Right lobe of liver (tissue), 4 donors: Measurements from ENCODE around the gene PSG11.
"Not testable (repeated sequence)": the region's sequence is repeated elsewhere in the genome, so short reads cannot be mapped to it uniquely, and the experiment has no call there.

Experiments
- POLR2A ChIP-seq: fragments of 450-650 bp; IDR thresholded peaks from one replicate; pipeline ENCODE4 v1.6.1; 2017; ENCODE audit warnings: antibody characterized with exemption, mild to moderate bottlenecking
- TF ChIP-seq, protein P1 (sequence below), 4 donors: fragments of 200-600 bp in 3 of 4; fragments of 450-650 bp in 1 of 4; IDR thresholded peaks; one replicate each; pipeline versions ENCODE4 v1.5.1 to v1.8.0; 2016 to 2022; ENCODE audit warnings: antibody characterized with exemption in 4 of 4, mild to moderate bottlenecking in 2 of 4
- donor health status: DM: no; HTN: no; CAD: no.
- donor health status: DM: no; HTN: no; CAD: no.
- donor health status: DM: no; HTN: yes; CAD: no.

DNA sequence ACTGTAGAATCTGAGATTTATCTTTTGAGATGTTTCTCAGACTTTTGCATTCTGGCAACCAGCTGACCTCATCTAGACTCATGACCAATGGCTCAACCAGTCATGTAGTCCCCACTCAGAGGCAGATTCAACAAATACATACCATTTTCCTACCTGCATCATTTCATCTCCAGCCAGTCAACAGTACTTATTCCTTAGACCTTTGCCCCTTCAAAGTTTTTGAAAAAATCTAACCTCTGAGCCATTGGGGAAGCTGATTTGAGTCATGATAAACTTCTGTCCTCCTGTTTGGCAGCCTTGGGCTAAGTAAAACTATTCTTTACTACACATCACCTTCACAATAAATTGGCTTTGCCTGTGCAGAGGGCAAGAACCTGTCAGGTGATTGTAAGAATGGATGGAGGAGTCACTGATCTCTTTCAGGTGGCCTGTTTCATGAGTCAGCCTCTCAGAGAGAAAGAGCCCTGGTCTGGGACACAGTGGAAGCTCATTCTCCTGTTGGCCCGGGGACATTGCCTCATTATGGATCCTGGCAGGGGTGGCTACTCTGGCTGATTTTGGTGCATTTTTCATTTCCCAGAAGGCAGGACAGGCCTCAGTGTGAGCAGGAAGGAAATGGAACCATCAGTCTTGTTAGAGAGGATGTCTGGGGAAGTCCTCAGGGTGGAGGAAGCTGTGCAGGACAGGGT lies 17.4 kb upstream of the PSG11 start:
- TF ChIP-seq, protein P1, sequence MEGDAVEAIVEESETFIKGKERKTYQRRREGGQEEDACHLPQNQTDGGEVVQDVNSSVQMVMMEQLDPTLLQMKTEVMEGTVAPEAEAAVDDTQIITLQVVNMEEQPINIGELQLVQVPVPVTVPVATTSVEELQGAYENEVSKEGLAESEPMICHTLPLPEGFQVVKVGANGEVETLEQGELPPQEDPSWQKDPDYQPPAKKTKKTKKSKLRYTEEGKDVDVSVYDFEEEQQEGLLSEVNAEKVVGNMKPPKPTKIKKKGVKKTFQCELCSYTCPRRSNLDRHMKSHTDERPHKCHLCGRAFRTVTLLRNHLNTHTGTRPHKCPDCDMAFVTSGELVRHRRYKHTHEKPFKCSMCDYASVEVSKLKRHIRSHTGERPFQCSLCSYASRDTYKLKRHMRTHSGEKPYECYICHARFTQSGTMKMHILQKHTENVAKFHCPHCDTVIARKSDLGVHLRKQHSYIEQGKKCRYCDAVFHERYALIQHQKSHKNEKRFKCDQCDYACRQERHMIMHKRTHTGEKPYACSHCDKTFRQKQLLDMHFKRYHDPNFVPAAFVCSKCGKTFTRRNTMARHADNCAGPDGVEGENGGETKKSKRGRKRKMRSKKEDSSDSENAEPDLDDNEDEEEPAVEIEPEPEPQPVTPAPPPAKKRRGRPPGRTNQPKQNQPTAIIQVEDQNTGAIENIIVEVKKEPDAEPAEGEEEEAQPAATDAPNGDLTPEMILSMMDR (IDR thresholded peaks at IDR 0.05) = not testable (repeated sequence)
- not testable (repeated sequence) for TF ChIP-seq POLR2A
